PFSK-1 (cell line): Measurements from ENCODE around the gene SFRP4.

Source experiments
- FOXP2 ChIP-seq: optimal IDR thresholded peaks from 2 replicates; pipeline ENCODE3; 2011; ENCODE audit warnings: borderline replicate concordance, control low read depth, inconsistent platforms; ENCODE audit not compliant: insufficient read depth; ENCODE audit errors: extremely low read length, extremely low read depth
- POLR2AphosphoS5 ChIP-seq: IDR thresholded peaks from 2 replicates; pipeline ENCODE4 v1.6.1; 2012; ENCODE audit warnings: low read depth, mild to moderate bottlenecking, control low read depth, low read length, moderate library complexity
- SIN3A ChIP-seq: IDR thresholded peaks from 2 replicates; pipeline ENCODE4 v1.6.1; 2012; ENCODE audit warnings: mild to moderate bottlenecking, low read length, moderate library complexity, borderline replicate concordance; ENCODE audit not compliant: insufficient read depth
- TAF1 ChIP-seq: IDR thresholded peaks from 2 replicates; pipeline ENCODE4 v1.6.1; 2012; ENCODE audit warnings: low read length, control low read depth, borderline replicate concordance; ENCODE audit not compliant: insufficient read depth
- TF ChIP-seq, protein P1 (sequence below), 2 experiments: IDR thresholded peaks; 2 replicates each; pipeline versions ENCODE4 v1.6.1 to v1.8.0; 2011 to 2012; ENCODE audit warnings: low read depth in 2 of 2, low read length in 2 of 2, control low read depth in 1 of 2, inconsistent platforms in 1 of 2, mild to moderate bottlenecking in 1 of 2, moderate library complexity in 1 of 2; ENCODE audit not compliant: insufficient read depth in 1 of 2

DNA sequence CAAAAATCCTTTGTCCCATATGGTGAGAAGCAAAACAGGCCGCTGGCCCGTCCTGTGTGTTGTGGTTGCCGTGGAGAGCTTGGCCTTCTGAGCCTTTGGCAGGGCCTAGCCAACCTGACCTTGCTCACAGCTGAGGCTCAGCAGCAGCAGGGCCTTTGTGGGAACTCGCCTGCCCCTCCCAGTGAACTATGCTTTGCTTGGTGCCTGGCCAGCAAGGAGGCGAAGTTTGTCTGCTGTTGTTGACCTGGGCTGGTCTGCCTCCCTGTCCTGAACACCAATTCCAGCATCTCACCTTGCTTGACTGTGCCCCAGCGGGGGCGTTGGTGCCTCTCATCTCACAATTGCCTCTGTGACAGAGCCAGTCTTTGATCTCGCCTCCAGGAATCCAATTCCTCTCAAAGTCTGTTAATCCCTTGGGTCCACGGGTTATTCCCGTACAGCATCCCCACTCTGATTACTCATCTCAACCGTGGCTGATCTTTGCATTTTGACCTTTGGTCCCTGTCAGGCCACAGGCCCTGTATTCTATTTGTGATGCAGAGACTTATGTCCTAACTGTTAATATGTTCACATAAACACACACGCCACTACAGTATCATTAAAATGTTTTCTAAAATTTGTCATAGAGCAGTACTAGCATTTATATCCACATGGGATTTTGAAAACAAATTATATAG lies 26.5 kb upstream of the SFRP4 start:
- TF ChIP-seq SIN3A (no peak), POLR2AphosphoS5 (no peak), TAF1 (no peak), FOXP2 (no peak)
- TF ChIP-seq, protein P1, sequence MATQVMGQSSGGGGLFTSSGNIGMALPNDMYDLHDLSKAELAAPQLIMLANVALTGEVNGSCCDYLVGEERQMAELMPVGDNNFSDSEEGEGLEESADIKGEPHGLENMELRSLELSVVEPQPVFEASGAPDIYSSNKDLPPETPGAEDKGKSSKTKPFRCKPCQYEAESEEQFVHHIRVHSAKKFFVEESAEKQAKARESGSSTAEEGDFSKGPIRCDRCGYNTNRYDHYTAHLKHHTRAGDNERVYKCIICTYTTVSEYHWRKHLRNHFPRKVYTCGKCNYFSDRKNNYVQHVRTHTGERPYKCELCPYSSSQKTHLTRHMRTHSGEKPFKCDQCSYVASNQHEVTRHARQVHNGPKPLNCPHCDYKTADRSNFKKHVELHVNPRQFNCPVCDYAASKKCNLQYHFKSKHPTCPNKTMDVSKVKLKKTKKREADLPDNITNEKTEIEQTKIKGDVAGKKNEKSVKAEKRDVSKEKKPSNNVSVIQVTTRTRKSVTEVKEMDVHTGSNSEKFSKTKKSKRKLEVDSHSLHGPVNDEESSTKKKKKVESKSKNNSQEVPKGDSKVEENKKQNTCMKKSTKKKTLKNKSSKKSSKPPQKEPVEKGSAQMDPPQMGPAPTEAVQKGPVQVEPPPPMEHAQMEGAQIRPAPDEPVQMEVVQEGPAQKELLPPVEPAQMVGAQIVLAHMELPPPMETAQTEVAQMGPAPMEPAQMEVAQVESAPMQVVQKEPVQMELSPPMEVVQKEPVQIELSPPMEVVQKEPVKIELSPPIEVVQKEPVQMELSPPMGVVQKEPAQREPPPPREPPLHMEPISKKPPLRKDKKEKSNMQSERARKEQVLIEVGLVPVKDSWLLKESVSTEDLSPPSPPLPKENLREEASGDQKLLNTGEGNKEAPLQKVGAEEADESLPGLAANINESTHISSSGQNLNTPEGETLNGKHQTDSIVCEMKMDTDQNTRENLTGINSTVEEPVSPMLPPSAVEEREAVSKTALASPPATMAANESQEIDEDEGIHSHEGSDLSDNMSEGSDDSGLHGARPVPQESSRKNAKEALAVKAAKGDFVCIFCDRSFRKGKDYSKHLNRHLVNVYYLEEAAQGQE (IDR thresholded peaks at IDR 0.05; ENCODE audit: insufficient read depth in 1 of 2, low read depth in 2 of 2, low read length in 2 of 2) = no peak
